CD4-positive, alpha-beta T cell treated with Interleukin-21 for 1 hour (primary cell): ENCODE results near the gene PIP5KL1.

ENCODE experiments used
- DNase-seq: peaks from one replicate; pipeline ENCODE4 v3.0.0-alpha.2; 2020

PIP5KL1 gene

DNA sequence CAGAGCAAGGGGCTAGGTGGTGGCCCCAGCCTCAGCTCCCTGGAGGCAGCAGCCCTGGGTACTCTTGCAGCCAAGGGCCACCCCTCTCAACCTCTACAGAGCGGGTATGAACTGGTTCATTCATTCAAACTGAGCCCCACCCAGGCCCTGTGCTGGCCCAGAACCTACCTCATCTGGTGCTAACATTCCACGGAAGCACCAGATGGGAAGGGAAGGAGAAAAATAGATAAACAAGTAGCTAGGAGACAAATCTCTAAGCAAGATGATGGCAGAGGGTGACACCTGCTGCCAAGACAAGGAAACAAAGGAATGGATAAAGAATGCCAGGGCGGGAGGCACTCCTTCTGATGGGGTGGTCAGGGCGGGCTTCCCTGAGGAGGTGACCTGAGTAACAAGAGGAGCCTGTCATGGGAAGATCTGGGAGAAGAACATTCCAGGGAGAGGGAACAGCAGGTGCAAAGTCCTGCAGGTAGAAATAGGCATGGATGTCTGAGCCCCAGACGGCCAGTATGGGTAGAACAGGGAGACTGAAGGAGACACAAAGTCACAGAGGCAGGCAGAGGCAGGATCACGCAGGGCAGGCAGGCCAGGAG lies 19.9 kb downstream of the PIP5KL1 start:
- DNase-seq = peak; percentile 36

GRCh38 chr9:127909839-127910273 lies 20.7 kb downstream of the PIP5KL1 start:
- no peak for DNase-seq

GRCh38 chr9:127908660-127908926 lies 22.0 kb downstream of the PIP5KL1 start:
- no peak for DNase-seq

DNA sequence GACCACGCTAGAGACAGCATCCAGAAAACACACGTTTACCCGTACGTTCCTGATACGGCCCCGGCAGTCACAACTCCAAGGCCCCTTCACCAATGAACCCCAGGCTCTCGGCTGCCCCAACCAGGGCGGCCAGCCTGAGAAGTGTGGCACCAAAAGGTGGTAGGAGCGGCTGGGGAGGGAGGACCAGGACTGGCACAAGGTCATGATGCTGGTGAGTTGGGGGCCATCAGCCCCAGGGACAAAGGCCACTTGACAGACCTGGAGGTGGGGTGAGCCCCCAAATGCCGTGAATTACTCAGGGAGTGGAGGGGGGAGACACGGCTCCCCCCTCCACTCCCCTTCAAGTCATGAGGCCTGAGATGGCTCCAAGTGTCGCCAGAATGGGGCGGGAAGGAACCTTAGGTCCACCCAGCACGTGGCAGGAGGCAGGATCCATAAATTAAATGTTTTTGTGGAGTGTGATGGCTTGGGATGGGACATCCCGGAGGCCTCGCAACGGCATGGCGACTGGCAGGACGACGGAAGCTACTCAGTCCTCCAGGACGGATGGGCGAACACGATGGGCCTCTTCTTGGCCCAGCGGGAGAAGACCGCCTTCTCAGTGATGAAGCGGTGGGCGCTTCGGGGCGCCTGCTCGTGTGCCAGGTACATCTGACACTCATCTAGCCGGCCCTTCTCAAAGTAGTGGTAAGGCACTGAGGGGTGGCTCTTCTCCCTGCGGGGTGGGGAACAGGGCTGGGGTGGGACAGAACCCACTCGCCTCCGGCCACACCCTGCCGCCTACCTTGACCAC lies 22.5 kb downstream of the PIP5KL1 start:
- DNase-seq = no peak

DNA sequence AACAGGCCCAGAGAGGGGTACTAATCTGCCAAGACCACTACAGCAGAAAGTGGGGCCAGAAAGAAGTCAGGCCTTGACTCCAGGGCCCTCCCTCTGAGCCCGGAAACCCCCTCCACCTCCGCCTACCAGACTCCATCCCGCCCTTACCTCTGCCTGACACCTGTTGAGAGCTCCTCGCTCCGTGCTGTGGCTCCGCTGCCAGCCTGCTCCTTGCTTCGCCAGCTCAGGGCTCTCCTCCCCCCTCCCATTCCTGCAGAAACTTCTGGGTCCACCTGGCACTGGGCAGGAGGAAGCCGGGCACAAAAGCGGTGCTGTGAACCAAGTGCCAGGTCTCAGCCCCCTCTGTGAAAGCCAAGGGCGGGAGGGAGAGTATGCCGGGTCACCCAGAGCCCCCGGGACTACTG lies 24.8 kb downstream of the PIP5KL1 start:
- peak; percentile 80 for DNase-seq

DNA sequence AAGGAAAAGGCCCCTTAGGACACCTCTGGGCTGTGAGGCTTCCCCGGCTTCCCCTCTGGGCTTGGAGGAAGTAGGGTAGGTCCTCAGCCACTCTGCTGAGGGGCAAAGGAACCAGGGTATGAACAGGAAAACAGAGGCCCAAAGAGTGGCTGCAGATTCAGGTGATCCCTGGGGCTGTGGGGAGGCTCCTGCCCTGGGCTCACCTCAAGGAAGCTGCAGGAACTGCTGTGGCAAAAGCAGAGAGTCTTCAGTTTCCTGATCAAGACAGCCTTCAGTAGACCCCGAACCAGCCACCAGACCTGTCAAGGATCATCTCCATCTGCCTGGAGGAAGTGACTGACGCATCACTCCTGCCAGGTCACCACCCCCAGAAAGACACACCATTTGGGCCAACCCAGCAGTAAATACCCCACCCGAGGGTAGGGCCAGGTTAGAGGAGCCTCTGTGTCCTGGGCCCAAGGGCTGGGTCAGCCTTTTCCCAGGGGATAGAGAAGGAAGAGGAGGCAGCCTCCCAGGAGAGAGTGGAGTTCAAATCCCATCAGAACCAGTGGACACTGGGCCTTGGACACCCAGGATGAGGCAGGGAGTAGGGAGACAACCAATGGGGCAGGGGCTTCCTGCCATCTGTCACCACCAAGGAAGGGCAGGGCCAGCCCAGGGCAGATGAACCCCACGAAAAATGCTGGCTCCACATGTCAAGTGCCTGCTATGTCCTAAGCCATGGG lies 25.4 kb downstream of the PIP5KL1 start:
- peak; percentile 73 for DNase-seq

DNA sequence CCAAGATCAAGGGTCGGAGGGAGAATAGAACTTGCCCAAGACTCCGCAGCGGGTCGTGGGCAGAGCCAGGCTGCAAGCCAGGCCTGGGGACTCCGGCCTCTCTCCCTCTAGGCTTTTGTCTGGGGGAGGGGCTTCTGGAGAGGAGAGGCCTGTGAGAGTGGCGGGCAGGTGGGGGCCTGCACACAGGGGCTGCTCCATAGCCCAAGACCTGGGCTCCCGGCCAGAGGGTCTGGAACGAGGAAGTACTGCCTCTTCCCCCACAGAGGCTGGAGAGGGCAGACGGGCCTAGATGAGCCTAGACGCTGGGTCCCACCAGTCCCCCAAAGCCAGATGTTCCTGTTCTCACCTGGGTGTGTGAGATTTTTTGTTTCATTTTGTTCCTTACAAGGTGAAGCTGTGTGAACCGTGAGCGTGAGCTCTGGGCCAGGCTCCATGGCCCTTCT lies 26.0 kb downstream of the PIP5KL1 start:
- no peak for DNase-seq

DNA sequence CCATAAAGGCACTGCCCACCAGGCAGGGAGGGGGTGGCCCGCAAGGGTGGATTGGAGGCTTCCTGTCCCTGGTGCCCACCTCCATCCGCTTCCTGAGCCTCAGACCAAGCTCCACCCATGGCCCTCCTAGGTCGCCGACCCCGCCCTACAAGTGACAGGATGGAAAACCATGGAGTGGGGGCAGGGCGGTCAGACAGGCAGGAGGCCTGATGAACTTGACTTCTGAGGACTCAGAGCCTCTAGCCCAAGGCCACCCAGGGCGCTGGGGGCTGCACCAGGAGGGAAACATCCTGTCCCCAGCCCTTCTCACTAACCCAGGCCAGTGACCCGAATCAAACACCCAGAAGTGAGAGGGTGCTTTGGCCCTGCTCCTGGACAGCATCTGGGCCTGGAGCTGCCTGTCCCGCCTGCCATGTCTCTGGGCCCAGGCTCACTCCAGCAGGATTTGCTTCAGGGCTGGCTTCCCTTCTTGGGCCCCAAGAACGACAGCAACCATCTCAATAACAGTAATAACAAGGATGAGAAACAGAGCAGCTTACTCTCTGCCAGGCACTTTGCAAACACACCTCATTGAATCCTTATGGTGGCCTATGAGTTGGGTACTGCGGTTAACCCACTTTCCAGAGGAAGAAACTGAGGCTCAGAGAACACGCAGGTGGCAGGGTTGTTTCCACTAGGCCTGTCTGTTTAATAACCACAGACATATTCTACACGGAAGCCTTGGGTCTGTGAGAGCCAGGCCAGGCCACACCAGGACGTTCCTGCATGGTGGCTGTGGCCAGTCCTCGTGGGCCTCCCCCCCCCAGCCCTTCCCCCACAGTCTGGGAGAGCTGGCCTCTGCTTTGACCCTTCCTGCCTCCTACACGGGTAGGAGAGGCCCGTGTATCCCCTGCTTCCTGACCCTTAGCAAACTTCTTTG lies 26.8 kb downstream of the PIP5KL1 start:
- DNase-seq = peak; percentile 75

DNA sequence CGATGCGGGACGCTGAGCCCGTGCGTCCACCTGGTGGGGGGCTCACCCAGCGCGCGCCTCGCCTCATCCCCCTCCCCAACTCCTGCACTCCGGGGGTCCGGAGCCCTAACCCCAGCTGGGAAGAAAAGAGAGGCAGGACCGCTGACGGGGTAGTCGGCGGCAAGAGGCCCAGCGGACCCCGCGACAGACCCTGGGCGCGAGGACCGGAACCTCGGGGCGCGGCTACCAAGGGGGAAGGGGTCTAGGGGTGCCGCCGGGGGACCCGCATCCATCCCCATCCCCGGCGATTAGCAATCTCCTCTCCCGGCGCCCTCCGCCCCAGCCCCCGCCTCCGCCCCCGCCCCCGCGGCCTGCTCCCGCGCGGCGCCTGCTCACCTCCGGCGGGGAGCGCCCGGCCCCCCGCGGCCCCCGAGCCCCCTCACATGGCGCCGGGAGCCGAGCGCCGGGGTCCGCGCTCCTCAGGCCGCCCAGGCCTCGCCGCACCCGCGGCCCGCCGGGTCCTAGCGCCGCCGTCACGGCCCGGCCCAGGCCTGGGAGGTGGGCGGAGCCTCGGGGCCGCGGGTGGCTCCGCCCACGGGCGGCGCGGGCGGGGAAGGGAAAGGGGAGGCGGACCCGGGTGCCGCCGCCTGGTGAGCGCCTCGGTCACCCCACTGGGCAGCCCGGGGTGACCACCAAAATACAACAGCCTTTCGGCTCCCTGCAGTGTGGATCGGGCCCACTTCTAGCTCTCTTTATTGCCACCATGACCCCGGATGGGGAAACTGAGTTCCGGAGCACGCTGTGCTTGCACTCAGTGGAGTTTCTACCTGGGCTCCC lies 31.2 kb downstream of the PIP5KL1 start, which contains the start of gene ST6GALNAC6:
Gene ST6GALNAC6, minus strand, starts transcription at position 476 of the 816 bp plus-strand sequence. CDS start 1,622 bp downstream, outside the sequence.
- peak; percentile 75 for DNase-seq

DNA sequence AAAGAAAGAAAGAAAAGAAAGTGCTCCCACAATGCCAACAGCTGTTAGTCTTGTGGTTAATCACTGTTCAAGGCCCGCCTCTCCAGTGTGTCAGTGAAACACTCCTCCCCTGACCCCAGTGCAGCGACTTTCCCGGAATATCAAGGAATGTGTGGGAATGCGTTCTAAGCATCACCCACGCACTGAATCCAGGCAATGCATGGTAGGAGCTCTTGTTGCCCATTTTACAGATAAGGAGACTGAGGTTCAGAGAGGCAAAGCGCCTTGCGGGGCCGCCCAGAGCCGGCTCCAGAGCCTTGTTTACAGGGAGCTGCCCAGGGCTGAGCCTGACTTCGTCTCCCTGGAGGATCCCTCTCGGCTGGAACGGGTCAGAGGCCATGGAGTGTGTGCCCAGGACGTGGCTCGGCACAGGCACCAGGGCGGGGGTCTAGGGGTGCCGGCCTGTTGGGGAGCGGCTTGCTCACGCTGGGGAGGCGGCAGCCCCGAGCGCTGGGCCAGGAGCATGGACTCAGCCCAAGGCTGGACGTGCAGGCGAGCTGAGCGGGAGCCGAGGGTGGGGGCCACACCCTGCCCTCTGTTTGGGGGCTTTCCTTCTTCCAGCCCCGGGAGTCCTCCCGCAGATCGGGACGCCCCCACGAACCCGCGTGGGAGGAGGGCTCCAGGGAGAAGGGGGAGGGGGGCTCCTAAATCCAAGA lies 32.0 kb downstream of the PIP5KL1 start:
- DNase-seq = no peak

GRCh38 chr9:127897193-127897692 lies 33.3 kb downstream of the PIP5KL1 start:
- DNase-seq = peak; percentile 29

GRCh38 chr9:127896395-127897192 lies 34.0 kb downstream of the PIP5KL1 start:
- DNase-seq = no peak

- DNase-seq = no peak
Observed at GRCh38 chr9:127895811-127896210, 34.8 kb downstream of the PIP5KL1 start.

DNA sequence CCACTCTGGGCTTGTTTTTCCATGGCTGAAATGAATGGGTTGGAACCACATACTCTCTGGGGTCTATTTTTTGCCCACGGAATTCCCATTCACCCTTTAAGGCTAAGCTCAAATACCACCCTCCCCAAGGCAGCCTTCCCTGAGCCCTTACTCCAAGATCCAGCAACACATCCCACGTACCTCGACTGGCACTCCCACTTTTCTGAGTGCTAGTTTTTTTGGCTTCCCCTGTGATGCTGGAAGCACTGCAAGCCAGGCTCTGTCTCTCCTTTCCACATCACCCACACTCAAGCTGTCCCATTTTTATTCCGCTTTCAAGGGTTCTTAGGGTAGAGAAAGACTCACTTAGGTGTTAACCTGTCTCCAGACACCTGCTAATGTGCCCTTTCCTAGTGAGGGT lies 37.2 kb downstream of the PIP5KL1 start:
- no peak for DNase-seq

- no peak for DNase-seq
Observed at GRCh38 chr9:127892831-127893230, 37.7 kb downstream of the PIP5KL1 start.

GRCh38 chr9:127890053-127890452 lies 40.5 kb downstream of the PIP5KL1 start:
- no peak for DNase-seq

- DNase-seq = no peak
Observed at GRCh38 chr9:127887792-127888191, 42.8 kb downstream of the PIP5KL1 start.

GRCh38 chr9:127886401-127886972 lies 44.1 kb downstream of the PIP5KL1 start:
- DNase-seq = no peak

DNA sequence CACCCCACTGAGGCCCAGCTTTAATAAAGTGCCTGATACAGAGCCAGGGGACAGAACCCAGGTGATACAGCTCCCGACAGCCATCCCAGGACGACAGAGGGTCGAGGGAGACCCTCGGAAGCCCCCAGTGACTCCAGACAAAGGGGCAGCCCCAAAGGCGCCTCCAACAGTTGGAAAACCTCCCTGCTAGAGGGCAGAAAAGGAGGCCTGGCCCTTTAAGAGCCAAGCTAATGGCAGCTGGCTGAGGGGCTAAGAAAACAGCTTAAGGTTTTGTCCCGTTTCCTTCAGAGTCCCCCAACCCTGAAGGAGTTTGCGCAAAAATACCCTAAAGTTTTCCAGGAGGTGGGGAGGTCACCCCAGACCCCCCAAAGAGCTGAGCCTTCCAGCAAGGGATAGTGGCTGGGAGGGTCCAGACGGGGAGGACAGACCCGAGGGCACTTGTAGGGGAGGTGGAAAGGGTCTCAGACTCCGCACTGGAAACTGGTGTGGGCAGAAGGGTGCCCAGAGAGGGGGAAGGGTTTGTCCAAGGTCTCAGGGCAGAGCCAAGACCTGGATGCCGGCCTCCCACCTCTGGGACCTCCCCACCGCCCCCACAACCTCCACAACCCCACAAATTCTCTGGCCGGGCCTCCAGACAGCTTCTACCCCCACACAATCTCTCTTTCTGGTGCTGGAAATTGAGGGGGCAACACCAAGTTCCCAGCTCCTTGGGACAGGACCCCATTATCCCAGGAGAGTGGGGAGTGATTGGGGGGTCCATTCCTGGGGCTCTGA lies 44.9 kb downstream of the PIP5KL1 start:
- DNase-seq = no peak
